Adrenal gland (tissue), 5 donors: Measurements from ENCODE around the gene DBI.

Source experiments
- POLR2A ChIP-seq, 2 donors: fragments of 450-650 bp; IDR thresholded peaks; one replicate each; pipeline ENCODE4 v1.6.1; 2017; ENCODE audit warnings: antibody characterized with exemption in 2 of 2, mild to moderate bottlenecking in 2 of 2, moderate library complexity in 1 of 2
- TF ChIP-seq, protein P1 (sequence below), 6 experiments: fragments of 450-650 bp in 4 of 6; fragments of 200-600 bp in 2 of 6; sonication (generic) in 1 of 6; IDR thresholded peaks; 1 replicate in 5 of 6; 2 replicates in 1 of 6; pipeline versions ENCODE4 v1.5.1 to v1.8.0; 2016 to 2021; ENCODE audit warnings: antibody characterized with exemption in 6 of 6, mild to moderate bottlenecking in 2 of 6, moderate library complexity in 1 of 6
- donor health status: DM: no; HTN: no; CAD: no.

DNA sequence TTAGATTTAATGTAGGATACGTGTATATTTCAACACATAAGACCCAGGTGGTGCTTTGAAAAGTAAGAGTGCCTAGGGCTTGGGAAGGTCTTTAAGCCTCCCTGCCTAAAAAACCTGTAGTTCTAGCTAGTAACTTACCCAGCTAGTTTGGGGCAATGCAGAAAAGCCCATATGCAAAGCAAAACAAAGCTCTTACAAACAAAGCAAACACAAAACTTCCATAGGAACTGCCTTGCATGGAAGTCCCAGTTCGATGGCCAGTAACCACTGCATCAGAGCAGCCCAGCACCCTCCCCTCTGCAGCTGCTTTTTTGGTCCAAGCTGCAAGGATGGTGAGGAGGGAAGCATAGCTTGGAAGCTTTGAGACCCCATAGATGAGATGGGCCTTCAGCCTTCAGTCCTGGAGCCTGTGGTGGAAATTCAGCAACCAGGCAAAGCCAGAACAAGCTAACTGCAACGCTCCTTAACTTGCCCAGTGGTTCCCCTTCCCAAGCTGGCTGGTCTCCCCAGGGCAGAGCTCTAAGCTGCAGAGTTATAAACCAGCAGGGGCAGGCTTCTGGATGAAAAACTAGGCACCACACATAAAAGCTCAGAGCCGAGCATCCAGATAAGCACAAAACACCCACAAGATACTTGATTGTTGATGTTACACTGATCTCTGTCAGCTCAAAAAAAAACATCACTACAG, 16.3 kb upstream of the DBI start:
- TF ChIP-seq, protein P1, sequence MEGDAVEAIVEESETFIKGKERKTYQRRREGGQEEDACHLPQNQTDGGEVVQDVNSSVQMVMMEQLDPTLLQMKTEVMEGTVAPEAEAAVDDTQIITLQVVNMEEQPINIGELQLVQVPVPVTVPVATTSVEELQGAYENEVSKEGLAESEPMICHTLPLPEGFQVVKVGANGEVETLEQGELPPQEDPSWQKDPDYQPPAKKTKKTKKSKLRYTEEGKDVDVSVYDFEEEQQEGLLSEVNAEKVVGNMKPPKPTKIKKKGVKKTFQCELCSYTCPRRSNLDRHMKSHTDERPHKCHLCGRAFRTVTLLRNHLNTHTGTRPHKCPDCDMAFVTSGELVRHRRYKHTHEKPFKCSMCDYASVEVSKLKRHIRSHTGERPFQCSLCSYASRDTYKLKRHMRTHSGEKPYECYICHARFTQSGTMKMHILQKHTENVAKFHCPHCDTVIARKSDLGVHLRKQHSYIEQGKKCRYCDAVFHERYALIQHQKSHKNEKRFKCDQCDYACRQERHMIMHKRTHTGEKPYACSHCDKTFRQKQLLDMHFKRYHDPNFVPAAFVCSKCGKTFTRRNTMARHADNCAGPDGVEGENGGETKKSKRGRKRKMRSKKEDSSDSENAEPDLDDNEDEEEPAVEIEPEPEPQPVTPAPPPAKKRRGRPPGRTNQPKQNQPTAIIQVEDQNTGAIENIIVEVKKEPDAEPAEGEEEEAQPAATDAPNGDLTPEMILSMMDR (IDR thresholded peaks at IDR 0.05) = no peak
- no peak for TF ChIP-seq POLR2A (IDR thresholded peaks at IDR 0.05)
